SK-N-MC (cell line): ENCODE measurements around the gene JAZF1.

Experiments used
- EZH2 ChIP-seq: fragments of 200-600 bp; sonication (generic); IDR thresholded peaks from one replicate; pipeline ENCODE4 v1.6.1; 2017; ENCODE audit warnings: antibody characterized with exemption
- FOXP2 ChIP-seq: optimal IDR thresholded peaks from 2 replicates; pipeline ENCODE3; 2011; ENCODE audit warnings: mild to moderate bottlenecking, moderate library complexity; ENCODE audit not compliant: insufficient read depth; ENCODE audit errors: extremely low read length, control extremely low read depth
- POLR2AphosphoS5 ChIP-seq: IDR thresholded peaks from 2 replicates; pipeline ENCODE4 v1.6.1; 2012; ENCODE audit warnings: mild to moderate bottlenecking, low read depth, low read length, borderline replicate concordance

DNA sequence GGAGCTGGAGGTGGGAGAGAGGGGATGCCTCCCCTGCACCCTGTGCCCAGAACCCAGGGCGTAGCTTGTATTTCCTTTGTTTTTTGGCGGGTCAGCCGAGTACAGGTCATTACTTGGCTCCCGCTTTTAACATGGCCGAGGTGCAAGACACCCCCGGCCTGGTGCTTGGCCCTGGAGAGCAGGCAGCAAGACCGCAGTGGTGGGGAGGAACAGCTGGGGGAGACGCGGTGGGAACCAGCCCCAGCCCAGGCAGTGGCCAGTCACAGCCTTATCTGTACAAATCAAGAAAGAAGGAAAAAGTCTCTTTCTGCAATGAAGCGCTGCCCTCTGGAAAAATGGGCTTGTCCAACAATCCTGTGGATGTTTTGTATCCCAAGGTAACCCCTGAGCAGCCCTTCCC, 341.5 kb downstream of the JAZF1 start:
- TF ChIP-seq POLR2AphosphoS5 (no peak), EZH2 (no peak), FOXP2 (no peak)
